HG02852 (cell line): Measurements from ENCODE around the gene BPIFA2.

Source experiments
- ATAC-seq: cut with Tn5 transposase; IDR thresholded peaks from one replicate; pipeline ENCODE4 v1.9.1; 2021; ENCODE audit warnings: mild to moderate bottlenecking, moderate library complexity; ENCODE audit not compliant: unreplicated experiment

BPIFA2 gene

DNA sequence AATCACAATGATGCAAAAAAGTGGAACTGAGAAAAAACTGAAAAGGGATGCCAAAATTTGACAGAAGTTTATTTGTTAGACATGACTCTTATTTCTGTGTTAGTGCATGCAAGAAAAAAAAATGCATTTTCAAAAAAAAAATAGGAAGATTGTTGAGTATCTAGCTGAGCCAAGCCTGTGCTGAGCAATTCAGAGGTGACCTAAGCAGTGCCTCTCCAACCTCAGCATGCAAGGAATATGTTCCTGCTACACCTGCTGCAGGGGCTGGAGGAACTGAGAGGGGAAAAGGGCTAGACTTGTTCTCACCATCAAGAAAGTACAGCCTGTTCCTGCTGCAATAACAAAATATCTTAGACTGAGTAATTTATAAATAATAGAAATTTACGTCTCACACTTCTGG, 24.0 kb downstream of the BPIFA2 start:
- no peak for ATAC-seq

DNA sequence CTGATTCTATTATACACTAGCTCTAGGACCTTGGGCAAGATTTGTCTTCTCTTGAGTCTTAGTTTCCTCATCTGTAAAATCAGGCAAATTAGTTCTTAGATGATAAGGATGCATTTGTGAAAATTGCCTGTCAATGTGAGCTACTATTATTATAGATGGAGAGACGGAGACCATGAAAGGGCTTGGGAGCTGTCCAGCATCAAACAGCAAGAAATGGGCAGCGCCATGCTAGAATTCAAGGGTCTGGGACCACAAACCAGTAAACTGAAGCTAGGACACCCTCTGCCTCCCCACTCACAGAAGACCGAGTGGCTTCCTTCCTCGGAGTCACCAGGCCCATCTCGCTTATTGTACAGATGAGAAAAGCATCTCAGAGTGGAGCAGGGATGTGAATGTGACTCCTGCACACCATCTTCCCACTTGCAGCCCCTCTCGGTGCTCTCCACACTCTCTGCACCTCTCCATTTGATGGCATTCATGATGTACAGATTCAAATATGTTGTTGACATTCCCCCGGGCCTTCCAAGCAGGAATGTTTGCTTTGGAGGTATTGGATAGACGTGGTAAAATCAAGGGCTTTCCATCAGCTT, 25.0 kb downstream of the BPIFA2 start:
- ATAC-seq = no peak

DNA sequence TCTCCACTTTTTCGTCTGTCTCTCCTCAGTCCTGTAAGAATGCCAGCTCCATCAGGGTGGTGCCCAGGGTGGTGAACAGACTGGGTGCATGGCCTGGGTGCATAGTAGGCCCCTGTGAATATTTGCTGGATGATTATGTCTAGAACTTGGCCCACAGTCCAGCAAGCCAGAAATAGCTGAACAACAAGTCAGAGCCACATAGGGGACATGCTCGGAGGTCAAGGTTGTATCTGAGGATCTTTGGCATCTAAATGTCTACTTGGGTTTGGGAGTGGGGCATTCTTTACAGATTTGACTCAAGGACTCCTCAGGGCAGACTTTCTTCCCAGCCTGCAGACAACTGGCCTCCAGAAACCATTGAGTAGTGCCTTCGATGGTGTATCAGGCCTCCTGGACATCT, 31.1 kb downstream of the BPIFA2 start:
- no peak for ATAC-seq

DNA sequence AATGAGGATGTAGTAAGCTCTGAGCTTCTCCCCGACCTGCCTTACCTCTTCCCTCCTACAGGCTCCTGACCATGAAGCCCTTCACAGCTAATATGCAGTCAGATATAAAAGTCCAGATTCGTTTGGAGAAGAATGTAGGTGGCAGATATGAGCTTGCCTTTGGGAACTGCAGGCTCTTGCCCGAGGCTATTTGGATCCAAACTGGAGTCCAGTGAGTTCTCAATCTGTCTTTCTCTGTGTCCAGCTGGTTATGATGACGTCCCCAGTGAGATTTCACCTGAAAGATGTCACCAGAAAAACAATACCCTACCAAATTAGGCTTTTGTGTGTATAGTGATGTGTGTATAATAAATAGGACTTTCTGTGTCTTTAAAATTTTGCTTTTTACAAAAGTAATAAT, 34.5 kb downstream of the BPIFA2 start:
- no peak for ATAC-seq

DNA sequence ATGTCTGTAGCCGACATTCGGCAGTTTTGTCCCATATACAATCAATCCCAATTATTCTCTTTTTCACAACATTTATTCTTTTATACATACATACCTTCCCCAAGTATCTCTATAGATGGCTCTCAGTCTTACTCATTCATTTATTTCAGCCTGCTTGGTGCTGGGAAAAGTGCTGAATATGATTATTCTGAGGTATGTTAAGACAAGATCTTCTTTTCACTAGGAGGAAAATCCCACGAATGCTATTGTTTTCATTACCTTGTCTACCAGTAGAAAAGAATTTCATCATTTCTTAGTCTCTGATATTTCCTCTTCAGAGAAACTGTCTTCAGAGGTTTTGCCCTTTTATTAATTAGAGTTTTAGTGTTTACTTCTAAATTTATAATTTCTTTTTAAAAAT, 35.5 kb downstream of the BPIFA2 start:
- no peak for ATAC-seq

DNA sequence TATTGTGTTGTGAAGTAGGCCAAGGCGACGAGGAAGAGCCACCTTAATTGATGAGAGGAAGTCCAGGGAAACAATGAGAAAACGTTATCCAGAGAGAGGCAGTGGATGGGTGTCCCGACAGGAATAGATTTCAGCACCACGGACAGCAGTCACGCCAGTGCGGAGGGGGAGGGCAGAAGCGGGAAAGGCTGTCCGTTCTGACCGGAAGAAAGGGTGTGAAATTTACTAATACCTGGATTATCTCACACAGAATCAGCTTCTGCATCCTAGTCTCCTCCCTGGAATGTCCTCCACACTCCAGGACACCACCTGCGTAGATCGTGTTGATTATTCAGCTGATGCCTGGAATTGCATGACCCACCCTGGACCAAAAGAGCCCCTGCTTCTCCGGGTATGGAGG, 41.8 kb downstream of the BPIFA2 start:
- no peak for ATAC-seq

DNA sequence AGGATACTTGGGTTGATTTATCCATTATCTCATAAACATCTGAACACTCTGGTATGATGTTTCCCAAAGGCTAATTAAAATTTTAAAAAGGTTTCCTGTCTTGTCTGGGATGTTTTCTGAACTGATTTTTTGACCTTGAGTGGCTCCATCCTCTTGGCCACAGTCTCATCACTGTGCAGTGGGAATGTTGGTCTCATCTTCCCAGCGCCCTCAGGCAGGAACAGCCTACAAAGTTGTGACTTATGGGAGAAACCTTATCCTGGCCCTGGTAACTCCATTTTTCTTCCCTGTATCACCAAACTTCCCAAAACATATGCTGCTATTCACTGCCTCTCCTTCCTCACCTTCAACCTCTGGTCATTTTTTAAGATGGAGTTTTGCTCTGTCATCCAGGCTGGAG, 42.4 kb downstream of the BPIFA2 start:
- no peak for ATAC-seq

DNA sequence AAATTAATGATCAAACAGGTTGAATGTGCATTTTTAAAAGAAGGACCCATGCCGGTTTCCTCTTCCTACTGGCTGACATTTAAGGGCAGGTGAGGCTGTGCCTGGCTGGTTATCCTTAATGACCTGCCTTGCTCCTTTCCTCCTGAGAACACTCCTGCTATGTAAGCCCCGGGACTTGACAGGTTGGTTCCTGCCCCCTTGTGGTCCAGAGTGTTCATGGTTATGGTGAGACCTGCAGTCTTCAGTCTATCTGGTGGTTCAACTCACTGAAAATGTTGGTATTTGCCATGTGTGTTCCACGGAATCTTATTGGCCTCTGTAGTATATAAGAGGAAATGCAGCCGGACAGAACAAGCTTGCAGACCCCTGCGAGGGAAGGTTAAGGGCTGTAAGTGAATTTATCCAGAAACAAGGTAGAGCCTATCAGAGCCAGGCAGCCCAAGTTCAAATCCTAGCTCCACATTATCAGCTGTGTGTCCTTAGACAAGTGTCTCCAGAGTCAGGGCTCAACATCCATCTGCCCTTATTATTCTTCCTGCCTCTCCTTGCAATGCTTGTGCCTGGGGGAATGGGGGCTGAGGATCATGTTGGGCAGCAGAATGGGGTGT, 44.0 kb downstream of the BPIFA2 start:
- ATAC-seq = no peak

DNA sequence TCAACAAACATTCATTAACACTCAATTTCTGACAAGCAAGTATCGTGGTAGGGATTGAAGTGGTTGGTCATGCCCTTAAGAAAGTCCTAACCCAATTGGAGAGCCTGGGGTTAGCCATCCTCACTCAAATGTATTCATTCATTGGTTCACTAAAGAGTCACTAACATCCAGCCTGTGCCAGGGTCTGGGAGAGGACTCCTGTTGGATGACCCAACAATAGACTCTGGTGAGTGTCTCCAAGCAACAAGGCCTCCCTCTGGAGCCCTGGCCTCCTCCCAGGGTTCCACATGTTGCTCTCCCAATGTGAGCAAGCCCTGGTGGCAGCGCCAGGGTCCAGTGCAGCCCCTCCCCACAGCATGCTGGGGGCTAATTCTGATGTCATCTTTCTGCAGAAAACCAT, 49.1 kb downstream of the BPIFA2 start, which contains the start of gene BPIFA3:
Gene BPIFA3 (plus strand): TSS at position 301 of the 400 bp plus-strand sequence. CDS start 185 bp downstream, outside the sequence.
- ATAC-seq = no peak

DNA sequence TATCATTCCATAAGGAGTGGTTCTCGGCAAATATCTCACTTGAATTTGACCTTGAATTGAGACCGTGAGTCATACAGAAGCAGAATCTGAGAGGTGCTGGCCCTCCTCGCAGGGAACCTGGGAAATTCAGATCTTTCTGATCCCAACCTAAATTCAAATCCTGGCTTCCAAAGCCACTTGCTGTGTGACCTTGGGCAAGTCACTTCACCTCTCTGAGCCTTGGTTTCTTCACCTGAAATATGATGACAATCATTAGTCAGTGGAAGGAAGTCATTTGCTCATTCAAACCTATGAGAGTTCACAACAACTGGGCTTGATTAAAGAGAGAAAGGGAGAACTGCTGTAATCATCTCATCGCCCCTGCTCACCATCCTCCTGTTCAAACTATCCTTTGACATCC, 56.4 kb downstream of the BPIFA2 start:
- no peak for ATAC-seq

DNA sequence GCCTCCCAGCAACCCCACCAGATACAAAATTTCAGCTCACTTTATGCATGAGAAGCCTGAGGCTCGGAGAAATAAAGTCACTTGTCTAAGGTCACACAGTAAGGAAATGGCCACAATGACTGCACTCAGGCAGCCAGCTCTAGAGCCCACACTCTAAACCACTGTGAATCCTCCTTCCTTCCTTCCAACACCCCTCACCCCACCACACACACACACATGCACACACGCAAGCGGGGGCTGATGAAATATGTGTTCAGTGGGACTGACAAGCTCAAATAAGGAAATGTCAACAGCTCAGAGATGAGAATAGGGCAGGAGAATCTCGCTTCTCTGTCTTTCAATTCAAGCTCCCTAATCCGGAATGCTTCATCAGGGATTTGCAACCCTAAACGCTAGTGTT, 61.9 kb downstream of the BPIFA2 start:
- no peak for ATAC-seq
